Adipocyte (in vitro differentiated cells): ENCODE measurements around the gene B3GALT4.
"Not testable (repeated sequence)": the region's sequence is repeated elsewhere in the genome, so short reads cannot be mapped to it uniquely, and the experiment has no call there.

Experiments used
- DNase-seq: peaks from one replicate; pipeline ENCODE4 v3.0.0-alpha.2; 2015; ENCODE audit warnings: low read depth
- H3K27me3 ChIP-seq: replicated peaks from 2 replicates; pipeline ENCODE4 v1.7.0; 2013; ENCODE audit warnings: mild to moderate bottlenecking, low read length, moderate library complexity; ENCODE audit not compliant: control insufficient read depth, insufficient read depth
- H3K36me3 ChIP-seq: 2 replicates; pipeline ENCODE4 v1.7.0; 2013; ENCODE audit warnings: low read length, mild to moderate bottlenecking, moderate library complexity; ENCODE audit not compliant: control insufficient read depth, insufficient read depth, severe bottlenecking
- H3K4me1 ChIP-seq: 2 replicates; pipeline ENCODE4 v1.7.0; 2013; ENCODE audit warnings: mild to moderate bottlenecking, low read length, moderate library complexity; ENCODE audit not compliant: control insufficient read depth, insufficient read depth
- H3K4me3 ChIP-seq: 2 replicates; pipeline ENCODE4 v1.7.0; 2013; ENCODE audit warnings: mild to moderate bottlenecking, low read length, moderate library complexity
- H3K9ac ChIP-seq: 2 replicates; pipeline ENCODE4 v1.7.0; 2013; ENCODE audit warnings: mild to moderate bottlenecking, low read length, moderate library complexity
- H3K9me3 ChIP-seq: 2 replicates; pipeline ENCODE4 v1.7.0; 2013; ENCODE audit warnings: mild to moderate bottlenecking, low read length, moderate library complexity; ENCODE audit not compliant: control insufficient read depth

B3GALT4 gene

GRCh38 chr6:33272275-33273128 is 4.4 kb upstream of the B3GALT4 start:
- peaks cover 46% of the 10 kb centered on the region for H3K4me1 ChIP-seq
- no peak for DNase-seq
- no peaks in the 10 kb centered on the region for H3K27me3 ChIP-seq
- H3K9ac ChIP-seq = peak overlapping the region; percentile 98
- peaks cover 61% of the 10 kb centered on the region for H3K36me3 ChIP-seq
- peak overlapping the region; percentile 87 for H3K4me3 ChIP-seq
- no peaks in the 10 kb centered on the region for H3K9me3 ChIP-seq

DNA sequence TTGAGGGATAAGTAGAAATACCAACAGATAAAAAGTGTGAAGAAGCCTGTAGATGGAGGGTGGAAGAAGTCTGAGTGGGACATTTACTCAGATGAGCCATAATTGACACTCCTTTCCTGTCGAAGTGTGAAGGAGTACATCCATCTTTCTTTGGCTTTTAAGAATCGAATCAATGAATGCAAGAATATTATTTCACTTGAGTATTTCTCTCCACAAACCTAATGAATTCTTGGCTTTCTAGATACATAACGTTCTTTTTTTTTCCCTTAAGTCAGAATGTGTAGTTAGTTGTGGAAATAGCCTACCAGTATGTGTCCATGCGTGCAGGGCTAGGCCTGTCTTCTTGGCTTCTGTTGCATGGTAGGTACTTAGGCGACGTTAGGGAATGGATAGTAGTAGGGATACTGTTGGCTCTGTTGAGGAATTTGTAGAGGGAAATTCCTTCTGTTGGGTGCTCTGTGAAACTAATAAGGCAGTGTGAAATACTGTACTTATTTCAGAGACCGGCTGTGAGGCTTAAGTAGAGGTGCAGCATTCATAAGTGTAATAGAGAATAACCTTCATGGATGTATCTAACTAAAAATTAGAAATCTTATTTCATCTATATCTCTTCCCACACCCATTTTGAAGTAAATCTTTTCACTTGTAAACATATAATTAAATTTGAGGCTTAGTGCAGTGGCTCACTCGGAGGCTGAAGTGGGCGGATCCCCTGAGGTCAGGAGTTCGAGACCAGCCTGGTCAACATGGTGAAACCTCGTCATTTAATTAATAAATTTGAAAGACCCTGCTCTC is 3.6 kb upstream of the B3GALT4 start:
- Histone ChIP-seq H3K9ac (peak overlapping the region; percentile 98), H3K27me3 (no peaks in the 10 kb centered on the region), H3K4me1 (peaks cover 46% of the 10 kb centered on the region), H3K36me3 (peaks cover 53% of the 10 kb centered on the region), H3K9me3 (no peaks in the 10 kb centered on the region), H3K4me3 (peak overlapping the region; percentile 87)
- DNase-seq = no peak

- Histone ChIP-seq H3K4me1 (peaks cover 46% of the 10 kb centered on the region), H3K4me3 (peak overlapping the region; percentile 87), H3K9ac (peak overlapping the region; percentile 98), H3K27me3 (no peaks in the 10 kb centered on the region), H3K36me3 (peaks cover 50% of the 10 kb centered on the region), H3K9me3 (no peaks in the 10 kb centered on the region)
- no peak for DNase-seq
Observed at GRCh38 chr6:33273924-33274902, 2.7 kb upstream of the B3GALT4 start.

- not testable (repeated sequence) for DNase-seq, H3K27me3 ChIP-seq, H3K9me3 ChIP-seq
- peak overlapping the region; percentile 98 for H3K9ac ChIP-seq
- peaks cover 44% of the 10 kb centered on the region for H3K4me1 ChIP-seq
- peak overlapping the region; percentile 79 for H3K4me3 ChIP-seq
- H3K36me3 ChIP-seq = peaks cover 63% of the 10 kb centered on the region
Observed at GRCh38 chr6:33275795-33276580, 935 bp upstream of the B3GALT4 start.

- Histone ChIP-seq H3K9ac (peak overlapping the region; percentile 98), H3K36me3 (peaks cover 68% of the 10 kb centered on the region), H3K4me1 (peaks cover 43% of the 10 kb centered on the region), H3K4me3 (peak overlapping the region; percentile 79), H3K27me3 (no peaks in the 10 kb centered on the region), H3K9me3 (no peaks in the 10 kb centered on the region)
- DNase-seq = no peak
Observed at GRCh38 chr6:33276581-33276863, 401 bp upstream of the B3GALT4 start.

DNA sequence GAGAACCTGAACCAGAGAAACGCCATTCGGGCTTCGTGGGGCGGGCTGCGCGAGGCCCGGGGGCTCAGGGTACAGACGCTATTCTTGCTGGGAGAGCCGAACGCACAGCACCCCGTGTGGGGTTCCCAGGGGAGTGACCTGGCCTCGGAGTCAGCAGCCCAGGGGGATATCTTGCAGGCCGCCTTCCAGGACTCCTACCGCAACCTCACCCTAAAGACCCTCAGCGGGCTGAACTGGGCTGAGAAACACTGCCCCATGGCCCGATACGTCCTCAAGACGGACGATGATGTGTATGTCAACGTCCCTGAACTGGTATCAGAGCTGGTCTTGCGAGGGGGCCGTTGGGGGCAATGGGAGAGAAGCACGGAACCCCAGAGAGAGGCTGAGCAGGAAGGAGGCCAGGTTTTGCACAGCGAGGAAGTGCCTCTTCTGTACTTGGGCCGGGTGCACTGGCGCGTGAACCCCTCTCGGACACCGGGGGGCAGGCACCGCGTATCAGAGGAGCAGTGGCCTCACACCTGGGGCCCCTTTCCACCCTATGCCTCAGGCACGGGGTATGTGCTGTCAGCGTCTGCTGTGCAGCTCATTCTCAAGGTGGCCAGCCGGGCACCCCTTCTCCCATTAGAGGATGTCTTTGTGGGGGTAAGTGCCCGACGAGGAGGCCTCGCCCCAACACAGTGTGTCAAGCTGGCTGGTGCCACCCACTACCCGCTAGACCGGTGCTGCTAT is 904 bp downstream of the B3GALT4 start:
- no peaks in the 10 kb centered on the region for H3K9me3 ChIP-seq
- peak overlapping the region; percentile 98 for H3K9ac ChIP-seq
- H3K27me3 ChIP-seq = no peaks in the 10 kb centered on the region
- peak overlapping the region; percentile 79 for H3K4me3 ChIP-seq
- peaks cover 78% of the 10 kb centered on the region for H3K36me3 ChIP-seq
- H3K4me1 ChIP-seq = peaks cover 41% of the 10 kb centered on the region
- DNase-seq = no peak

GRCh38 chr6:33278392-33278741 is 1.4 kb downstream of the B3GALT4 start:
- DNase-seq = no peak
- H3K27me3 ChIP-seq = no peaks in the 10 kb centered on the region
- peaks cover 35% of the 10 kb centered on the region for H3K4me1 ChIP-seq
- H3K9ac ChIP-seq = no peak overlapping the region
- no peak overlapping the region for H3K4me3 ChIP-seq
- H3K9me3 ChIP-seq = no peaks in the 10 kb centered on the region
- H3K36me3 ChIP-seq = peaks cover 78% of the 10 kb centered on the region

DNA sequence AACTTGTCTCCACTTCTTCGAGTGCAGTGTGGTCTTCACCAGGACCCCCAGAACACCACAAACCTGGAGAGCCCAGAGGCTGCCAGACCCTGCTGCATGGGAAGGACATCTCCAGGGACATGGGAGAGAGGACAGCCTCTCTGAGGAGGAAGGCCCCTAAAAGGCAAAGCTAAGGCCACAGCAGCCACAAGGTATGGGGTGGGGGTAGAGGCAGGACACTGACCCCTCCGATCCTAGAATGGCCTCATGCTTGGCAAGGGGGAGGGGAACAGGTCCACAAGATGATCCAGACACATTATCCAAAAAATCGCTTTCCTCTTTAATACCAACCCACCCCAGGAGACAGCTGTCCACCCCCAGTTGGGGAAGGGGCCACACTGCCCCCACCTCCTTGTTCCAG is 1.9 kb downstream of the B3GALT4 start:
- no peak overlapping the region for H3K9ac ChIP-seq
- peaks cover 76% of the 10 kb centered on the region for H3K36me3 ChIP-seq
- H3K4me1 ChIP-seq = peaks cover 31% of the 10 kb centered on the region
- no peaks in the 10 kb centered on the region for H3K27me3 ChIP-seq
- H3K9me3 ChIP-seq = no peaks in the 10 kb centered on the region
- no peak for DNase-seq
- H3K4me3 ChIP-seq = no peak overlapping the region

GRCh38 chr6:33279257-33279695 is 2.4 kb downstream of the B3GALT4 start:
- H3K9me3 ChIP-seq = no peaks in the 10 kb centered on the region
- peaks cover 76% of the 10 kb centered on the region for H3K36me3 ChIP-seq
- no peak for DNase-seq
- peaks cover 26% of the 10 kb centered on the region for H3K4me1 ChIP-seq
- no peak overlapping the region for H3K4me3 ChIP-seq
- H3K9ac ChIP-seq = no peak overlapping the region
- no peaks in the 10 kb centered on the region for H3K27me3 ChIP-seq

GRCh38 chr6:33279971-33280511 is 3.1 kb downstream of the B3GALT4 start:
- DNase-seq = peak; percentile 39
- peaks cover 76% of the 10 kb centered on the region for H3K36me3 ChIP-seq
- H3K9me3 ChIP-seq = no peaks in the 10 kb centered on the region

More at GRCh38 chr6:33279971-33280511, 3.1 kb downstream of the B3GALT4 start:
- Histone ChIP-seq H3K4me3 (no peak overlapping the region), H3K27me3 (no peaks in the 10 kb centered on the region), H3K4me1 (peaks cover 19% of the 10 kb centered on the region), H3K9ac (no peak overlapping the region)
